H1 (cell line): Measurements from ENCODE around the gene FSTL4. TPM values are rescaled to one million over a fixed set of nuclear protein-coding genes. Genes with fewer than 3 reads are reported as not detected.

Experiments
- CHD7 ChIP-seq: fragments of 300-600 bp; sonication (generic); IDR thresholded peaks from 2 replicates; pipeline ENCODE4 v1.7.1; 2012; ENCODE audit warnings: low read length, moderate library complexity, mild to moderate bottlenecking, inconsistent platforms; ENCODE audit not compliant: insufficient replicate concordance
- FOSL1 ChIP-seq: IDR thresholded peaks from 2 replicates; pipeline ENCODE4 v1.6.1; 2011; ENCODE audit warnings: mild to moderate bottlenecking, low read depth, low read length, moderate library complexity; ENCODE audit not compliant: insufficient read depth
- RXRA ChIP-seq: IDR thresholded peaks from 2 replicates; pipeline ENCODE4 v1.6.1; 2011; ENCODE audit warnings: low read depth, mild to moderate bottlenecking, low read length, moderate library complexity; ENCODE audit not compliant: insufficient read depth
- polyA plus RNA-seq, 7 experiments: library from polyadenylated mRNA; depleted of rRNA in 3 of 7; stranded (reverse) in 5 of 7; unstranded in 2 of 7; fragments of >200 nt in 5 of 7; fragments of 200-250 nt in 2 of 7; gene quantifications; 1 replicate in 5 of 7; 2 replicates in 1 of 7; 4 replicates in 1 of 7; pipeline versions ENCODE4 v1.2.1 to v1.2.3, GENCODE V29; 2011 to 2013; ENCODE audit warnings: missing spikeins in 2 of 7, mixed read lengths in 2 of 7
- total RNA-seq: library from RNA; stranded (reverse); fragmentation: NEBNext Ultra II Directional; extraction: Animal tissue kit (Norgen Biotek cat#: 25700); gene quantifications from 2 replicates; pipeline ENCODE4 v1.2.1, GENCODE V29; 2021

FSTL4 gene
- total and polyA plus RNA-seq, 2 of the 8 experiments (the other 6 are each of a cell fraction or from before 2014, with no cell fraction given), result 3.1 to 4.1 TPM

- no peak for TF ChIP-seq CHD7
- no peak for TF ChIP-seq RXRA
- no peak for TF ChIP-seq FOSL1
Measured at GRCh38 chr5:133652951-133653759, 40.8 kb upstream of the FSTL4 start (continued).
